Pancreas (tissue), 10 donors: Measurements from ENCODE around the gene NR6A1. TPM values are rescaled to one million over a fixed set of nuclear protein-coding genes. Genes with fewer than 3 reads are reported as not detected.

Experiments
- ATAC-seq, 4 donors: fragments of 200-7000 bp; cut with Tn5 transposase; one replicate each; pipeline versions ENCODE4 v1.8.0 to v1.9.1; 2020; ENCODE audit warnings: mild to moderate bottlenecking in 4 of 4, moderate library complexity in 4 of 4
- DNase-seq, 6 donors: peaks; one replicate each; pipeline ENCODE4 v3.0.0-alpha.2; 2020
- FAIRE-seq: peaks from 2 replicates; lab custom pipeline; 2012; peaks lifted over from hg19 to GRCh38; lab: Jason Lieb, UNC
- H3K27ac ChIP-seq, 4 donors: fragments of 200-600 bp; sonication (generic); 1 replicate in 3 of 4; 2 replicates in 1 of 4; pipeline versions ENCODE4 v1.5.0 to v1.8.0; 2020
- H3K27me3 ChIP-seq, 4 donors: fragments of 200-600 bp; one replicate each; pipeline ENCODE4 v1.8.0; 2021
- H3K36me3 ChIP-seq, 3 donors: fragments of 200-600 bp; sonication (generic) in 1 of 3; one replicate each; pipeline versions ENCODE4 v1.5.0 to v1.8.0; 2020 to 2021
- H3K4me1 ChIP-seq, 3 donors: fragments of 200-600 bp; one replicate each; pipeline ENCODE4 v1.8.0; 2021
- H3K4me3 ChIP-seq, 4 donors: fragments of 200-600 bp; sonication (generic) in 2 of 4; one replicate each; pipeline versions ENCODE4 v1.5.0 to v1.8.0; 2020 to 2021
- H3K9me3 ChIP-seq, 4 donors: fragments of 200-600 bp; one replicate each; pipeline ENCODE4 v1.8.0; 2021
- CTCF ChIP-seq, 4 donors: fragments of 200-600 bp; sonication (generic) in 3 of 4; IDR thresholded peaks; one replicate each; pipeline versions ENCODE4 v1.5.0 to v1.8.0; 2021; ENCODE audit warnings: antibody characterized with exemption in 4 of 4
- WGBS, 2 donors: extraction: QIAGEN DNeasy Blood & Tissue Kit; methylation state at CpG; one replicate each; pipeline ENCODE4 v1.1.7; 2013; 5-methylcytosine and 5-hydroxymethylcytosine counted together
- intact Hi-C, 3 donors: fragments of 100-400 bp; cut with DNase I; formaldehyde crosslinking; loops; one replicate each; pipeline versions ENCODE4 v1.11.1 to v1.14.2; 2022
- polyA plus RNA-seq, 2 donors: library from polyadenylated mRNA; stranded (reverse); fragments of 200-250 nt; gene quantifications; one replicate each; pipeline ENCODE4 v1.2.3, GENCODE V29; 2013
- total RNA-seq, 6 donors: library from RNA; stranded (reverse); fragmentation: NEBNext Ultra II Directional in 4 of 6; extraction: Animal tissue kit (Norgen Biotek cat#: 25700) in 4 of 6; gene quantifications; one replicate each; pipeline versions ENCODE4 v1.2.1 to v1.2.4, GENCODE V29; 2021 to 2023
- donor health status: healthy with polysubstance abuse.
- donor health status: DM: no; HTN: no; CAD: no; lungs with moderate emphysema.
- donor health status: DM: no; HTN: no; CAD: no.
- donor health status: control.
- donor health status: control.
- donor health status: Bipolar disorder and iron deficiency.
- donor health status: DM: yes; HTN: yes; CAD: no.
- donor health status: DM: no; HTN: no; CAD: no.
- donor health status: DM: no; HTN: no; CAD: no.
- donor health status: DM: yes; HTN: yes; CAD: no.

NR6A1 gene
- total and polyA plus RNA-seq, 8 donors, result 2.1 to 3.9 (median 2.6) TPM

- Histone ChIP-seq H3K9me3 (no peaks in the 10 kb centered on the region), H3K4me1 (peaks cover 4 to 8% (median 5%) of the 10 kb centered on the region in 3 donors), H3K4me3 (peak overlapping the region in 2 of 4 donors; percentile 93 to 94), H3K27me3 (no peaks in the 10 kb centered on the region), H3K27ac (peak overlapping the region in 1 of 4 donors; percentile 84), H3K36me3 (no peaks in the 10 kb centered on the region)
- intact Hi-C loops, result no loop called here
- DNase-seq (no peak), ATAC-seq (no peak), FAIRE-seq (no peak)
- 64 to 65% methylated on average over 3 of the region's 3 CpGs for WGBS, 2 donors
- TF ChIP-seq CTCF (IDR thresholded peaks at IDR 0.05), result no peak
Observed at GRCh38 chr9:124768334-124768733, 2.8 kb downstream of the NR6A1 start.

GRCh38 chr9:124767821-124768220, 3.3 kb downstream of the NR6A1 start:
- Histone ChIP-seq H3K27me3 (no peaks in the 10 kb centered on the region), H3K9me3 (no peaks in the 10 kb centered on the region), H3K36me3 (no peaks in the 10 kb centered on the region), H3K4me3 (no peak overlapping the region), H3K27ac (peak overlapping the region in 1 of 4 donors; percentile 84), H3K4me1 (peaks cover 4 to 8% (median 6%) of the 10 kb centered on the region in 3 donors)
- no peak for TF ChIP-seq CTCF (IDR thresholded peaks at IDR 0.05)
- ATAC-seq (no peak), FAIRE-seq (no peak), DNase-seq (no peak)
- intact Hi-C loops, result no loop called here
- WGBS, 2 donors, result 70 to 73% methylated on average over 2 of the region's 2 CpGs

GRCh38 chr9:124766815-124767554, 4.1 kb downstream of the NR6A1 start:
- no peak for ATAC-seq
- no peak for TF ChIP-seq CTCF (IDR thresholded peaks at IDR 0.05)
- no peak overlapping the region for H3K27ac ChIP-seq
- no peaks in the 10 kb centered on the region for H3K9me3 ChIP-seq
- FAIRE-seq, result no peak
- WGBS, 2 donors, result 51 to 67% methylated on average over 4 of the region's 4 CpGs
- no peaks in the 10 kb centered on the region for H3K27me3 ChIP-seq
- H3K4me1 ChIP-seq, result peaks cover 4 to 9% (median 8%) of the 10 kb centered on the region in 3 donors
- no peak overlapping the region for H3K4me3 ChIP-seq
- intact Hi-C loops, result no loop called here
- H3K36me3 ChIP-seq, result no peaks in the 10 kb centered on the region
- DNase-seq, result no peak

GRCh38 chr9:124766326-124766725, 4.8 kb downstream of the NR6A1 start:
- no peak for TF ChIP-seq CTCF (IDR thresholded peaks at IDR 0.05)
- no peaks in the 10 kb centered on the region for H3K27me3 ChIP-seq
- no peak for DNase-seq
- no peak for FAIRE-seq
- intact Hi-C loops, result no loop called here
- H3K9me3 ChIP-seq, result no peaks in the 10 kb centered on the region
- H3K27ac ChIP-seq, result no peak overlapping the region
- no peaks in the 10 kb centered on the region for H3K36me3 ChIP-seq
- peaks cover 4 to 9% (median 8%) of the 10 kb centered on the region in 3 donors for H3K4me1 ChIP-seq
- no peak overlapping the region for H3K4me3 ChIP-seq
- no peak for ATAC-seq
- 67 to 70% methylated on average over 1 of the region's 1 CpG for WGBS, 2 donors

GRCh38 chr9:124765439-124765835, 5.7 kb downstream of the NR6A1 start:
- intact Hi-C loops, result no loop called here
- FAIRE-seq, result no peak

More at GRCh38 chr9:124765439-124765835, 5.7 kb downstream of the NR6A1 start:
- no peak overlapping the region for H3K27ac ChIP-seq
- DNase-seq (no peak), ATAC-seq (no peak)
- H3K36me3 ChIP-seq, result no peaks in the 10 kb centered on the region
- no peak for TF ChIP-seq CTCF (IDR thresholded peaks at IDR 0.05)
- H3K27me3 ChIP-seq, result no peaks in the 10 kb centered on the region
- H3K4me1 ChIP-seq, result peaks cover 4 to 9% (median 8%) of the 10 kb centered on the region in 3 donors
- H3K4me3 ChIP-seq, result no peak overlapping the region
- H3K9me3 ChIP-seq, result no peaks in the 10 kb centered on the region
- WGBS, 2 donors, result 71 to 79% methylated on average over 6 of the region's 6 CpGs
